HepG2 (cell line): ENCODE results near the gene ATG5.

ENCODE experiments used
- USF2 ChIP-seq, 2 experiments: sonication (generic) in 1 of 2; formaldehyde crosslinking in 1 of 2; IDR thresholded peaks; 2 replicates each; pipeline versions ENCODE4 v1.5.1 to v1.6.1; 2011 to 2020; ENCODE audit warnings: borderline replicate concordance in 1 of 2, low read depth in 1 of 2, low read length in 1 of 2, mild to moderate bottlenecking in 1 of 2, missing genetic modification reagents in 1 of 2, moderate library complexity in 1 of 2
- ZNF331 ChIP-seq: sonication (generic); formaldehyde crosslinking; IDR thresholded peaks from 2 replicates; pipeline ENCODE4 v1.4.0; 2020; ENCODE audit warnings: missing genetic modification reagents

DNA sequence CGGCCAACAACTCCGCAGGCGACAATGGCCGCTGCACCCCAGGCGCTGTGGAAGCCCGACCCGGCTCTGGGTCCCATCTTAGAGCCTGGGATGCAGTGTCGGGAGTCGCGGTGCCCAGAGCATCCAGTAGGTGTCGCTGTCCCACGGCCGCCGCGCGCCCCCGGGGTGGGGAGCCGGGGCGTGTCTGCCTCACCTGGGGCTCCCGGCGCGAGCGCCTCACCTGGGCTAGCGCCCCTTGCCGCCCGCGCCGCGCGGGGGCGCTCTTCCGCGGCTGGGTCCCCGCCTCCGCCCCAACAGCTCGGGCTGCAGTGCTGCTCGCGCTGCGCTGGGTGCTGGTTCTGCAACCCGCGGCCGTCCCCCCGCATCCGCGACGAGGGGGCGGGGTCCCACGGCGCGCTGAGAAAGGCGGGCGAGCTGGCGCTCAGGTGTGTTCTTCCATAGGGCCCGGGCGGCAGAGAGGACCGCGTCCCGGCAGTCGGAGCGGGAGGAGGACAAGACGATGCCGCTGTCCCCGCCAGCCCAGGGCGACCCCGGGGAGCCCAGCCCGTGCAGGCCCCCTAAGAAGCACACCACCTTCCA, 34.9 kb upstream of the ATG5 start, which contains the start of gene CRYBG1:
- TF ChIP-seq ZNF331 (CRISPR knock-in tag): no peak
- TF ChIP-seq USF2 (IDR thresholded peaks at IDR 0.05; ENCODE audit: low read depth, low read length): no peak
- no peak for TF ChIP-seq USF2 (CRISPR knock-in tag; IDR thresholded peaks at IDR 0.05; ENCODE audit: borderline replicate concordance)
